Ovary (tissue), 9 donors: ENCODE results near the gene GHR. TPM values are rescaled to one million over a fixed set of nuclear protein-coding genes. Genes with fewer than 3 reads are reported as not detected.

ENCODE experiments used
- DNase-seq, 5 donors: peaks; one replicate each; pipeline ENCODE4 v3.0.0-alpha.2; 2019 to 2020
- H3K27ac ChIP-seq, 2 donors: fragments of 200-600 bp; one replicate each; pipeline versions ENCODE4 v1.5.1 to v1.8.0; 2019 to 2022
- H3K27me3 ChIP-seq: fragments of 200-600 bp; one replicate; pipeline ENCODE4 v1.8.0; 2022
- H3K36me3 ChIP-seq: fragments of 200-600 bp; sonication (generic); one replicate; pipeline ENCODE4 v1.5.1; 2019
- H3K4me1 ChIP-seq: one replicate; pipeline ENCODE4 v1.8.1; 2013; ENCODE audit warnings: mild to moderate bottlenecking, moderate library complexity; ENCODE audit not compliant: insufficient read depth
- H3K4me3 ChIP-seq: fragments of 200-600 bp; sonication (generic); one replicate; pipeline ENCODE4 v1.5.1; 2017
- H3K9me3 ChIP-seq, 2 donors: fragments of 200-600 bp in 1 of 2; sonication (generic) in 1 of 2; one replicate each; pipeline versions ENCODE4 v1.5.1 to v1.8.1; 2013 to 2019; ENCODE audit warnings: mild to moderate bottlenecking in 1 of 2, moderate library complexity in 1 of 2
- CTCF ChIP-seq, 3 donors: fragments of 450-650 bp in 2 of 3; fragments of 200-600 bp in 1 of 3; IDR thresholded peaks; one replicate each; pipeline versions ENCODE4 v1.5.1 to v1.8.0; 2016 to 2022; ENCODE audit warnings: antibody characterized with exemption in 3 of 3, mild to moderate bottlenecking in 1 of 3
- EP300 ChIP-seq: sonication (generic); formaldehyde crosslinking; IDR thresholded peaks from one replicate; pipeline ENCODE4 v1.6.1; 2017; ENCODE audit warnings: antibody characterized with exemption
- POLR2A ChIP-seq: fragments of 450-650 bp; IDR thresholded peaks from one replicate; pipeline ENCODE4 v1.6.1; 2017; ENCODE audit warnings: antibody characterized with exemption, mild to moderate bottlenecking, moderate library complexity
- WGBS, 3 donors: extraction: QIAGEN DNeasy Blood & Tissue Kit in 1 of 3; methylation state at CpG; one replicate each; pipeline versions ENCODE4 v1.1.5 to v1.1.7; 2013 to 2017; 5-methylcytosine and 5-hydroxymethylcytosine counted together
- intact Hi-C, 4 donors: fragments of 100-400 bp; cut with DNase I; formaldehyde crosslinking; loops; one replicate each; pipeline versions ENCODE4 v1.11.0 to v1.15.1; 2022 to 2023
- polyA plus RNA-seq, 2 donors: library from polyadenylated mRNA; stranded (reverse); fragments of 200-250 nt in 1 of 2; fragments of 350-450 nt in 1 of 2; fragmentation: Illumina TruSeq in 1 of 2; extraction: RNeasy Lipid Tissue Mini Kit (QIAGEN cat#74804) in 1 of 2; gene quantifications; one replicate each; pipeline ENCODE4 v1.2.3, GENCODE V29; 2013 to 2014
- total RNA-seq, 7 donors: library from RNA; depleted of rRNA in 2 of 7; stranded (reverse); fragments of >200 nt in 2 of 7; fragmentation: NEBNext Ultra II Directional in 3 of 7; extraction: Animal tissue kit (Norgen Biotek cat#: 25700) in 3 of 7; gene quantifications; one replicate each; pipeline versions ENCODE4 v1.1.0 to v1.2.4, GENCODE V29; 2016 to 2023
- donor health status: DM: no; HTN: no; CAD: no; lungs with moderate emphysema.
- donor health status: DM: no; HTN: no; CAD: no.
- donor health status: Bipolar disorder and iron deficiency.
- donor health status: DM: yes; HTN: yes; CAD: no.
- donor health status: DM: no; HTN: no; CAD: no.
- donor health status: DM: yes; HTN: yes; CAD: no.

The GHR gene
- total and polyA plus RNA-seq, 9 donors, result 4.3 to 17.4 (median 7.0) TPM

GRCh38 chr5:42553461-42553860 is 130.2 kb downstream of the GHR start:
- no peak overlapping the region for H3K4me3 ChIP-seq
- no peaks in the 10 kb centered on the region for H3K4me1 ChIP-seq
- no peaks in the 10 kb centered on the region for H3K9me3 ChIP-seq
- H3K36me3 ChIP-seq, result no peaks in the 10 kb centered on the region
- intact Hi-C loops, result no loop called here
- H3K27me3 ChIP-seq, result no peaks in the 10 kb centered on the region
- no peak for DNase-seq
- H3K27ac ChIP-seq, result no peak overlapping the region
- WGBS, 3 donors, result 68 to 90% (median 73%) methylated on average over 4 of the region's 4 CpGs
- TF ChIP-seq EP300, result no peak
- TF ChIP-seq POLR2A, result no peak
- TF ChIP-seq CTCF (IDR thresholded peaks at IDR 0.05), result no peak

GRCh38 chr5:42555010-42555409 is 131.8 kb downstream of the GHR start:
- intact Hi-C loops, result no loop called here
- Histone ChIP-seq H3K27me3 (no peaks in the 10 kb centered on the region), H3K27ac (no peak overlapping the region), H3K4me3 (no peak overlapping the region), H3K9me3 (no peaks in the 10 kb centered on the region), H3K36me3 (no peaks in the 10 kb centered on the region), H3K4me1 (no peaks in the 10 kb centered on the region)
- 90 to 100% (median 98%) methylated on average over 1 of the region's 1 CpG for WGBS, 3 donors
- no peak for DNase-seq
- no peak for TF ChIP-seq POLR2A
- TF ChIP-seq EP300, result no peak
- TF ChIP-seq CTCF (IDR thresholded peaks at IDR 0.05), result no peak

- Histone ChIP-seq H3K4me3 (no peak overlapping the region), H3K9me3 (no peaks in the 10 kb centered on the region), H3K36me3 (no peaks in the 10 kb centered on the region), H3K4me1 (no peaks in the 10 kb centered on the region), H3K27ac (no peak overlapping the region), H3K27me3 (no peaks in the 10 kb centered on the region)
- 85 to 93% (median 92%) methylated on average over 6 of the region's 6 CpGs for whole genome bisulfite sequencing, 3 donors
- DNase-seq, result no peak
- TF ChIP-seq CTCF (IDR thresholded peaks at IDR 0.05), result no peak
- TF ChIP-seq EP300, result no peak
- TF ChIP-seq POLR2A, result no peak
- intact Hi-C loops, result no loop called here
Observed at GRCh38 chr5:42555797-42556196, 132.6 kb downstream of the GHR start.

- H3K27ac ChIP-seq, result no peak overlapping the region
- no peaks in the 10 kb centered on the region for H3K9me3 ChIP-seq
- DNase-seq, result no peak
- H3K36me3 ChIP-seq, result no peaks in the 10 kb centered on the region
- TF ChIP-seq POLR2A (no peak), EP300 (no peak), CTCF (IDR thresholded peaks at IDR 0.05) (no peak)
- 64 to 86% (median 66%) methylated on average over 1 of the region's 1 CpG for WGBS, 3 donors
- H3K4me1 ChIP-seq, result peaks cover 1% of the 10 kb centered on the region
- H3K27me3 ChIP-seq, result no peaks in the 10 kb centered on the region
- intact Hi-C loops, result no loop called here
- H3K4me3 ChIP-seq, result no peak overlapping the region
Observed at GRCh38 chr5:42557689-42558088, 134.4 kb downstream of the GHR start.
